Measurements from ENCODE around the gene CSRP3.

DNA sequence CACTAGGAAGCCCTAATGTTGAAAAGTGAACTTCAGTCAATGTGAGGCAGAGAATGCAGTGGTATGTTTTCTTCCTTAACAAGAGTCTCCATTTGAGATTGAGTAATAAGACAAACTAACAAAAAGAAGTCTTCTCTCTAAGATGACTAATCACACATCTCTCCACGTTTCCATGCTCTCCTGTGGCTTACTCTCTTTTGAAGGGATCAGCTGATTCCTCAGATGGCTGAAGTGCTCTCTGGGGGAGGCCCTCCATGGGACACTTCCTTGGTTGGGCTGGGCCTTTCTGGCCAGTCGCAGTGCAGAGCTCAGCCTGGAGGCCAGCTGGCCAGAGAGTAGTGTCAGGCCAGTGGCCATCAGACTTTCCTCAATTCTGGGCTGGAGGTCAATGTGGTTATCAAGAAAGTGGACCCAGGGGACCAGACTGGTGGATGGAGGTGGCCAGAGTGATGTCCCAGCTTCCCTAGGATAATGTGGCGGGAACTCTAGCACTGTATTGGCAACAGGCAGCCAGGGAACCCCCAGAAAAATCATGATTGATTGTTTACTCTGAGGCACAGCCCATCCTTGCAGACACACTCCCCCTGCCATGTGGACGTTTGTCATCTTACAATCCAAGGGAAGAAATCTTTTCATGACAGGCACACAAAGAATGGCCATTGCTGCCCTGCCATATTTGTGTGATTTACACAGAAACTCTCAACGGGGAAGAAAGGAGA is 14.5 kb downstream of the CSRP3 start:
- TF ChIP-seq CTCF (IDR thresholded peaks at IDR 0.05) (no peak), POLR2A (IDR thresholded peaks at IDR 0.05) (no peak)

Data from right lobe of liver (tissue), 4 donors.